Mucosa of stomach (tissue), 1 donor: Measurements from ENCODE around the gene KIAA1671.
A peak's percentile ranks its signal among the peaks of the same experiment; 100 is the strongest.

Experiments
- H3K27me3 ChIP-seq: one replicate; pipeline ENCODE4 v1.7.0; 2013; ENCODE audit warnings: mild to moderate bottlenecking, low read length; ENCODE audit not compliant: control insufficient read depth, insufficient read depth
- H3K36me3 ChIP-seq: one replicate; pipeline ENCODE4 v1.7.0; 2013; ENCODE audit warnings: low read length; ENCODE audit not compliant: control insufficient read depth, insufficient read depth
- H3K4me1 ChIP-seq: one replicate; pipeline ENCODE4 v1.7.0; 2013; ENCODE audit warnings: mild to moderate bottlenecking, low read length; ENCODE audit not compliant: control insufficient read depth, insufficient read depth
- H3K4me3 ChIP-seq: one replicate; pipeline ENCODE4 v1.7.0; 2013; ENCODE audit warnings: low read length
- H3K9ac ChIP-seq: one replicate; pipeline ENCODE4 v1.7.0; 2013; ENCODE audit warnings: mild to moderate bottlenecking, low read length, moderate library complexity
- H3K9me3 ChIP-seq: one replicate; pipeline ENCODE4 v1.7.0; 2013; ENCODE audit warnings: mild to moderate bottlenecking, low read length, moderate library complexity; ENCODE audit not compliant: control insufficient read depth
- donor health status: Pancreatic carcinoma.

The KIAA1671 gene

GRCh38 chr22:25126510-25126909 lies 174.0 kb downstream of the KIAA1671 start:
- no peaks in the 10 kb centered on the region for H3K36me3 ChIP-seq
- no peaks in the 10 kb centered on the region for H3K9me3 ChIP-seq
- no peak overlapping the region for H3K9ac ChIP-seq
- no peak overlapping the region for H3K4me3 ChIP-seq
- H3K4me1 ChIP-seq, result peaks cover 33% of the 10 kb centered on the region
- H3K27me3 ChIP-seq, result no peaks in the 10 kb centered on the region

- Histone ChIP-seq H3K27me3 (no peaks in the 10 kb centered on the region), H3K4me1 (peaks cover 40% of the 10 kb centered on the region), H3K9ac (no peak overlapping the region), H3K4me3 (no peak overlapping the region), H3K36me3 (no peaks in the 10 kb centered on the region), H3K9me3 (no peaks in the 10 kb centered on the region)
Observed at GRCh38 chr22:25127318-25127717, 174.8 kb downstream of the KIAA1671 start.

- no peaks in the 10 kb centered on the region for H3K9me3 ChIP-seq
- no peaks in the 10 kb centered on the region for H3K36me3 ChIP-seq
- H3K9ac ChIP-seq, result no peak overlapping the region
- H3K27me3 ChIP-seq, result no peaks in the 10 kb centered on the region
- no peak overlapping the region for H3K4me3 ChIP-seq
- H3K4me1 ChIP-seq, result peaks cover 66% of the 10 kb centered on the region
Observed at GRCh38 chr22:25130462-25130861, 177.9 kb downstream of the KIAA1671 start.

GRCh38 chr22:25131198-25131887 lies 178.8 kb downstream of the KIAA1671 start:
- Histone ChIP-seq H3K9me3 (no peaks in the 10 kb centered on the region), H3K9ac (no peak overlapping the region)

GRCh38 chr22:25134028-25134427 lies 181.5 kb downstream of the KIAA1671 start:
- no peaks in the 10 kb centered on the region for H3K36me3 ChIP-seq
- no peak overlapping the region for H3K4me3 ChIP-seq
- H3K27me3 ChIP-seq, result no peaks in the 10 kb centered on the region
- no peaks in the 10 kb centered on the region for H3K9me3 ChIP-seq
- H3K4me1 ChIP-seq, result peaks cover 76% of the 10 kb centered on the region
- H3K9ac ChIP-seq, result peak overlapping the region; percentile 25

More at GRCh38 chr22:25131198-25131887, 178.8 kb downstream of the KIAA1671 start:
- Histone ChIP-seq H3K4me3 (no peak overlapping the region), H3K36me3 (no peaks in the 10 kb centered on the region), H3K4me1 (peaks cover 66% of the 10 kb centered on the region), H3K27me3 (no peaks in the 10 kb centered on the region)

GRCh38 chr22:25134451-25134850 lies 181.9 kb downstream of the KIAA1671 start:
- H3K4me3 ChIP-seq, result no peak overlapping the region
- no peaks in the 10 kb centered on the region for H3K36me3 ChIP-seq
- H3K9ac ChIP-seq, result peak overlapping the region; percentile 44
- no peaks in the 10 kb centered on the region for H3K27me3 ChIP-seq
- H3K4me1 ChIP-seq, result peaks cover 80% of the 10 kb centered on the region
- no peaks in the 10 kb centered on the region for H3K9me3 ChIP-seq

GRCh38 chr22:25136953-25137576 lies 184.5 kb downstream of the KIAA1671 start:
- Histone ChIP-seq H3K36me3 (no peaks in the 10 kb centered on the region), H3K9me3 (no peaks in the 10 kb centered on the region), H3K4me3 (no peak overlapping the region), H3K9ac (no peak overlapping the region), H3K27me3 (no peaks in the 10 kb centered on the region), H3K4me1 (peaks cover 68% of the 10 kb centered on the region)

GRCh38 chr22:25137577-25138525 lies 185.3 kb downstream of the KIAA1671 start:
- H3K36me3 ChIP-seq, result no peaks in the 10 kb centered on the region
- H3K9me3 ChIP-seq, result no peaks in the 10 kb centered on the region
- no peak overlapping the region for H3K9ac ChIP-seq
- H3K27me3 ChIP-seq, result no peaks in the 10 kb centered on the region
- peaks cover 61% of the 10 kb centered on the region for H3K4me1 ChIP-seq
- no peak overlapping the region for H3K4me3 ChIP-seq

- no peak overlapping the region for H3K9ac ChIP-seq
- H3K4me3 ChIP-seq, result no peak overlapping the region
- H3K27me3 ChIP-seq, result no peaks in the 10 kb centered on the region
- no peaks in the 10 kb centered on the region for H3K9me3 ChIP-seq
- peaks cover 51% of the 10 kb centered on the region for H3K4me1 ChIP-seq
- no peaks in the 10 kb centered on the region for H3K36me3 ChIP-seq
Observed at GRCh38 chr22:25139062-25139461, 186.5 kb downstream of the KIAA1671 start.

- Histone ChIP-seq H3K4me3 (no peak overlapping the region), H3K9me3 (no peaks in the 10 kb centered on the region), H3K9ac (no peak overlapping the region), H3K36me3 (no peaks in the 10 kb centered on the region), H3K27me3 (no peaks in the 10 kb centered on the region), H3K4me1 (peaks cover 31% of the 10 kb centered on the region)
Observed at GRCh38 chr22:25142102-25142501, 189.6 kb downstream of the KIAA1671 start.

- H3K9ac ChIP-seq, result no peak overlapping the region
- no peak overlapping the region for H3K4me3 ChIP-seq
- no peaks in the 10 kb centered on the region for H3K27me3 ChIP-seq
- peaks cover 33% of the 10 kb centered on the region for H3K4me1 ChIP-seq
- H3K9me3 ChIP-seq, result no peaks in the 10 kb centered on the region
- H3K36me3 ChIP-seq, result no peaks in the 10 kb centered on the region
Observed at GRCh38 chr22:25143156-25144076, 190.9 kb downstream of the KIAA1671 start.
